Measurements from ENCODE around the gene PCAT6.

PCAT6 gene

DNA sequence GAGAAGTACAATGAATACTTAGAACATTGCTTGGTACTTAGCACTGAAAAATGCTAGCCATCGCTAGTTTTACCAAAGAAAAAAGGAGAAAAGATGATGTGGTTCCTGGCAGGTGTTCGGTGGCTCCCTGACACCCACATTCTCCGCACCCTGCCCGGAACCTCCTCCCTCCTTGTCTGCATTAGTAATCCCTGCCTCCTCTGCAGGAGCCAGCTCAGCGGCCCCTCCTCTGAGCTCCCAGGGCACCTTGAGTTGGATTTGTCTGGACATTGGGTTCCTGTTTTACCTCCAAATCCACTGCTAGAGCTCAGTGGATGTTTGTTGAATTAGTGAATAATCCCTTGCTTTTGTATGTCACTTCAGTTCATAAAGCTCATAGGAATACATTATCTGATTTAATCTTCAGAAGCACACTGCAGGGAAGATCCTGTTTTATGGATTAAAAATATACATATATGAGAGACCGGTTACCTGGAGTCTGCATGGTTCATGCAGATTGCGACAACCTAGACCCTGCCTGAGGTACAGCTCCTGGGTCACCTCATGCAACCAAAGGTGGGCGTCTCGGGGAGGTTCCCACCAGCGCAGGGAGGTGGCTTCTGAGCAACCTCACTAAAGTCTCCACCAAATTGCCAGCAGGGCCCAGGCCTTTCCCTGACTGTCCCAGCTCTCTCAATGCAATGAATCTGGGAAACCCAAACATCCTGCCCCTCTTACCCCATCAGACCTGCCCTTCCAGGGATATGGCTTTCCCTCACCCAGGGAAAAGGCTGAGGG lies 24.2 kb downstream of the PCAT6 start:
- TF ChIP-seq CTCF (IDR thresholded peaks at IDR 0.05; ENCODE audit: low read depth, low read length, missing control alignments): no peak
- DNase-seq (ENCODE audit: extremely low read depth, low read depth): no peak
- H3K4me3 ChIP-seq (replicated peaks; ENCODE audit: low read depth, low read length): no peak overlapping the region

DNA sequence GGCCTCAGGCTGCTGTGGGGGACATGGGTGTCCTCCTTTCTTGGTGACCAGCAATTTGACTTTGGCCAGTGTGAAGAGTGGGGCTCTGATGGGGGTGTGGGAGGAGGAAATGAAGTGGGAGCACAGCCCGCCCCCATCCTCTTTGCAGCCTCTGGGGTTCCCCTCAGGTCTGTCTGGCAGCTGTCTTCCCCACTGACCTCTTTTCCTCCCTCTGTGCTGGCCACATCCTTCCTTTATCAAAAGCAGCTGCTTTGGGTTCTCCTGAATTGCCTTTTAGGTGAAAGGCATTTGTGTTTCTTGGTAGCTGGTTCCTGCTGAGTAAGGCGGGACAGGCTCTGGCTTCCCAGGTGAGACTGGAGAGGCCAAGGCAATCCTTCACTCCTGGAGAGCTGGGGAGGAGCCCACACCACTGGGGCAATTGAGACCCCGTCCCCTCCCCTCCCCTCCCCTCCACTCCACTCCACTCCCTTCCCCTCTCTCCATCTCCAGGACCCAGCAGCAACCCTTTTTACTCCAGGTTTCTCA lies 24.9 kb downstream of the PCAT6 start:
- no peak for TF ChIP-seq CTCF (IDR thresholded peaks at IDR 0.05; ENCODE audit: low read depth, low read length, missing control alignments)
- H3K4me3 ChIP-seq (replicated peaks; ENCODE audit: low read depth, low read length): no peak overlapping the region
- DNase-seq (ENCODE audit: extremely low read depth, low read depth): no peak

DNA sequence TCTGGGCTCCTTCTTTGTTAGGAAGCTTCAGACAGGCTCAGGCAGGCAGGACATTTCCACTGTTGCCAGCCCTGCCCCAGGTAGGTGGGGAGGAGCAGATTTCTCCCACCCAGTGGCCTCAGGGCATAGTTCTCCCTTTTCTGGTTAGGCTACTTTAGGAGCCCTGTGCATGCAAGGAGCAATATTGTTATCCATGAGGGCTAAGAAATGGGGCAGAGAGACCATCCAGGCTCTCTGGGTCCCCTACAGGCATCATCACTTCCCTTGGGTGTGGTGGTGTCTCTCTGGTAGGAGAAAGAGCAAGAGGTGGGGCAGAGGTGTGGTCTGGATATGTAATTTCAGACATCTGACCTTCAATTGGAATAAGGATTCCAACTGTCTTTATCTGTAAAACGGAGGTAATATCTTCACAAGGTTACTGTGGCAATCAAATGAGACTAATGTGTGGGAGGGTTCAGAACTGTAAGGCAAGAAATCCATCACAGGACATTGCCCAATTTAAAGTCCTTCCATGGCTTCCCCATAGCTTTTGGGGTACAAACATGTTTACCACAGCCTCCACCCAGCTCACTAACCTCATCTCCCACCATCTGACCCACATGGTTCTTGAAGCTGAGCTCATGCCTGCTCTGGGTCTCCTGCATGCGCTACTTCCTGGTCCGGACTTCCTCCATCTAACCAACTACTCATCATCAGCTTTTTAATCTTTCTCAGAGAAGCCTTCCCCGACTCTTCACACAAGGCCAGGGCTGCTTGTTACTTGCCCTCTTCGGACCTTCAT lies 26.1 kb downstream of the PCAT6 start:
- H3K4me3 ChIP-seq (replicated peaks; ENCODE audit: low read depth, low read length): no peak overlapping the region
- no peak for TF ChIP-seq CTCF (IDR thresholded peaks at IDR 0.05; ENCODE audit: low read depth, low read length, missing control alignments)
- no peak for DNase-seq (ENCODE audit: extremely low read depth, low read depth)

- no peak for TF ChIP-seq CTCF (IDR thresholded peaks at IDR 0.05; ENCODE audit: low read depth, low read length, missing control alignments)
- no peak for DNase-seq (ENCODE audit: extremely low read depth, low read depth)
- no peak overlapping the region for H3K4me3 ChIP-seq (replicated peaks; ENCODE audit: low read depth, low read length)
These were observed 27.1 kb downstream of the PCAT6 start for GRCh38 chr1:202837746-202838262.

GRCh38 chr1:202843081-202843480 lies 32.3 kb downstream of the PCAT6 start:
- no peak for DNase-seq (ENCODE audit: extremely low read depth, low read depth)
- TF ChIP-seq CTCF (IDR thresholded peaks at IDR 0.05; ENCODE audit: low read depth, low read length, missing control alignments): no peak
- H3K4me3 ChIP-seq (replicated peaks; ENCODE audit: low read depth, low read length): no peak overlapping the region

DNA sequence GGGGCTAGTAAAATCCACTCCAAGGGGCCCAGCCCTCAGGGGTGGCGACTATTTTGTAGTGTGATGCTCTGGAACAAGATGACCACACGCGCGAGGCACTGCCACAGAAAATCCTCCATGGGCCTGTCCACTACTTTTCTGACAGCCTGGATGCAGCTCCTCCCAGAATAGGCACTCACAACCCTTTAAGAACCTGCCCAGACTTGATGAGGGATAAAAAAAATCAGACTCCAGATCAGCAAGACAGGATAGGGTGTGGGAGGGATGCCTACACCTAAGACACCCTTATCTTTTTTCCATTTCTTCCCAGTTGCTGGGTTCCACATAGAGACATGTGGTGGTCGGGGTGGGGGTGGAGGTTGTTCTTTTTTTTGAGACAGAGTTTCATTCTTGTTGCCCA lies 33.5 kb downstream of the PCAT6 start:
- no peak overlapping the region for H3K4me3 ChIP-seq (replicated peaks; ENCODE audit: low read depth, low read length)
- TF ChIP-seq CTCF (IDR thresholded peaks at IDR 0.05; ENCODE audit: low read depth, low read length, missing control alignments): no peak
- no peak for DNase-seq (ENCODE audit: extremely low read depth, low read depth)
